HUES64 (cell line): ENCODE data around the gene PDE7B.

Experiments used
- H3K27ac ChIP-seq: 2 replicates; pipeline ENCODE4 v1.7.0; 2013; ENCODE audit warnings: low read depth, low read length, inconsistent platforms
- H3K27me3 ChIP-seq: 2 replicates; pipeline ENCODE4 v1.6.1; 2013; ENCODE audit warnings: mild to moderate bottlenecking, low read length; ENCODE audit not compliant: insufficient read depth
- H3K36me3 ChIP-seq: 2 replicates; pipeline ENCODE4 v1.6.1; 2013; ENCODE audit warnings: mild to moderate bottlenecking, low read length; ENCODE audit not compliant: insufficient read depth
- H3K4me1 ChIP-seq: 2 replicates; pipeline ENCODE4 v1.6.1; 2013; ENCODE audit warnings: mild to moderate bottlenecking, low read length, moderate library complexity; ENCODE audit not compliant: insufficient read depth
- H3K4me3 ChIP-seq: 2 replicates; pipeline ENCODE4 v1.5.1; 2013; ENCODE audit warnings: mild to moderate bottlenecking, low read length, moderate library complexity
- H3K9ac ChIP-seq: 2 replicates; pipeline ENCODE4 v1.6.1; 2013; ENCODE audit warnings: mild to moderate bottlenecking, low read depth, low read length
- H3K9me3 ChIP-seq: 2 replicates; pipeline ENCODE4 v1.6.1; 2013; ENCODE audit warnings: low read depth, low read length; ENCODE audit not compliant: insufficient read depth
- WGBS: fragments of 150-250, 120-280 bp; methylation state at CpG from one replicate; pipeline ENCODE4 v1.1.7; 2013; ENCODE audit warnings: missing lambda C conversion rate; 5-methylcytosine and 5-hydroxymethylcytosine counted together

Gene PDE7B

DNA sequence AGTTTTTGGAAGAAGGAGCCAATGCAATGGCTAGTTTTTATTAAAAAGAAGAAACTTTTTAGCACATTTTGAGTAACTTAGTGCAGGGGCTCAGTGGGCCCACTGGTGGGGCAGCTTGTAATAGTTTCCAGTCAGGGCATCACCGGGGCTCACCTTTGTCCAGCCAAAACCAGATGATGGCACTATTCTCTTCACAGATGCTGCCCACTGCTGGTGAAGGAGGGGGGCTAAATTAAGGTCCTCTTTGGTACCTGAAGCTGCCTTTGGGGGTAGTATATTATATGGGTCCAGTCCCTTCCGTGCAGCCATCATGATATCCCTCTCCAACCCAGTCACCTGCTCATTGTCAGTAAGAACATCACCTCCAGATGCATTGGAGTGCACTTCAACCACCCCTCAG is 182.9 kb downstream of the PDE7B start:
- H3K27me3 ChIP-seq, result no peaks in the 10 kb centered on the region
- H3K36me3 ChIP-seq, result no peaks in the 10 kb centered on the region
- peaks cover 4% of the 10 kb centered on the region; the same call in 1 of the 2 replicates for H3K4me1 ChIP-seq
- WGBS, result 76% methylated on average over 2 of the region's 2 CpGs
- no peaks in the 10 kb centered on the region for H3K9me3 ChIP-seq
- no peak overlapping the region for H3K9ac ChIP-seq
- no peak overlapping the region for H3K27ac ChIP-seq
- H3K4me3 ChIP-seq, result no peak overlapping the region

DNA sequence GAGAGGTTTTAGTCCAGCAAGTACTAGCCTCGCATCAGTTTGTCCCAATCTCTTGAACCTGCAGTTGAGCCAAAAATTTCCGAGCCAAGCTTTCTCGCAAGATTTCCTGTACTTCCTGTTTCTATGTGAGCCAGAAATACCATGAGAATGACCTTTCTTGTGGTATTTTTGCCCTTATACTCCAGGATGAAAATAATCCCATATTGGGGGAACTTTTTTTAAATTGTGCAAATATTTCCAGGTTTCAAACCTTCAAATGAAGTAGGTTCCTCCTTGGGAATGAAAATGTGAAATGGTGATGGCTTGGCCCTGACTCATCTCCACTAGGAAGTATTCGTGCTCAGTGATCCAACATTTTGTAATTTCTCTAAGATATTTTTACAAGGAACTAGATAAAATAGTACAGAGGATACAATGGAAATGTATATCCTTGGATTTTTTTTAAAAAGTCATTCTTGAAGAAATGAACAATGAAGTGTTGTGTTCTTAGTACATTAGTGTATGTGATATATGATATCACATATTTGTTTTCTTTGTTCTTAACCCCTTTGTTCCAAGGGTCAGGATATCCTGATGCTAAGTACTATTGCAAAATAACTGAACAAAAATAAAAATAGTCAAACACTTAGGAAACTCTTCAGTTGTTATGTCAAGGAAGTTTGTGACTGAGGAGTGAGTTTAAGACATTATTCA is 184.0 kb downstream of the PDE7B start:
- 93% methylated on average over 3 of the region's 4 CpGs for WGBS
- Histone ChIP-seq H3K27ac (no peak overlapping the region), H3K27me3 (no peaks in the 10 kb centered on the region), H3K9ac (no peak overlapping the region), H3K4me3 (no peak overlapping the region), H3K36me3 (no peaks in the 10 kb centered on the region), H3K9me3 (no peaks in the 10 kb centered on the region), H3K4me1 (peaks cover 4% of the 10 kb centered on the region; the same call in 1 of the 2 replicates)

DNA sequence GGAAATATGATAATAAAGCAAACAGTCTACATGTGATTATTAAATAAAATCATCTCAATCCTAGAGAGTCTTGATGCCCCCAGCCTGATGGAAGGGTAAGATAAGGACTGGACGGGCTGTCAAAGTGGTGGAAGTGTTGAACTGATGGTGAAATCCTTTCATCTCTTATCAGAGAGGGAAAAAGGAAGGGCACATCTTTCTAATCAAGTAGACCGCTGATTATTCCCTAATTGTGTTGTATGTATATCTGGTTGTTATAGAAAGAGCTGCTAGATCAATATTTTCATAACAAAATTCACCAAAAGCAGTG is 184.5 kb downstream of the PDE7B start:
- Histone ChIP-seq H3K36me3 (no peaks in the 10 kb centered on the region), H3K9ac (no peak overlapping the region), H3K4me1 (peaks cover 4% of the 10 kb centered on the region; the same call in 1 of the 2 replicates), H3K27me3 (no peaks in the 10 kb centered on the region), H3K9me3 (no peaks in the 10 kb centered on the region), H3K27ac (no peak overlapping the region), H3K4me3 (no peak overlapping the region)
- 91% methylated on average over 1 of the region's 2 CpGs for WGBS

DNA sequence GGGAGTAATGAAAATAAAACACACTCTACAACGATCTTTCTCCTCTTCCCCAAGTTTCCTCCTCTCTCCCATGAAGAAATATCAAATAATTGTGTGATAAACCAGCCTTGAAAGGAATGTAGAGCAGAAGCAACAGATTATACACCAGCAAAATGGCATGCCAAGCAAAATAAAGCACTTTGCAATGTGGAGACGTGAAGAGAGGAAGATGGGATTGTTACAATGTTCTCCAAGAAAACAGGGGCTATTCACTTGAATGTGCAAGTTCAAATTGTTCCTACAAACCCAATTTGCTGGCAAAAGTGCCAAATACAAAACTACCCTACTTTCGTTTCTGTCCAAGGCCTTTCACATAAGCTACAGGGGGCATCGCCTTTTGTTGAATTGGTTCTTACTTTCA is 185.1 kb downstream of the PDE7B start:
- H3K27ac ChIP-seq, result no peak overlapping the region
- no peak overlapping the region for H3K4me3 ChIP-seq
- WGBS, result 87% methylated on average over 3 of the region's 4 CpGs
- H3K9me3 ChIP-seq, result no peaks in the 10 kb centered on the region
- H3K9ac ChIP-seq, result no peak overlapping the region
- H3K36me3 ChIP-seq, result no peaks in the 10 kb centered on the region
- H3K27me3 ChIP-seq, result no peaks in the 10 kb centered on the region
- H3K4me1 ChIP-seq, result peaks cover 4% of the 10 kb centered on the region; the same call in 1 of the 2 replicates

DNA sequence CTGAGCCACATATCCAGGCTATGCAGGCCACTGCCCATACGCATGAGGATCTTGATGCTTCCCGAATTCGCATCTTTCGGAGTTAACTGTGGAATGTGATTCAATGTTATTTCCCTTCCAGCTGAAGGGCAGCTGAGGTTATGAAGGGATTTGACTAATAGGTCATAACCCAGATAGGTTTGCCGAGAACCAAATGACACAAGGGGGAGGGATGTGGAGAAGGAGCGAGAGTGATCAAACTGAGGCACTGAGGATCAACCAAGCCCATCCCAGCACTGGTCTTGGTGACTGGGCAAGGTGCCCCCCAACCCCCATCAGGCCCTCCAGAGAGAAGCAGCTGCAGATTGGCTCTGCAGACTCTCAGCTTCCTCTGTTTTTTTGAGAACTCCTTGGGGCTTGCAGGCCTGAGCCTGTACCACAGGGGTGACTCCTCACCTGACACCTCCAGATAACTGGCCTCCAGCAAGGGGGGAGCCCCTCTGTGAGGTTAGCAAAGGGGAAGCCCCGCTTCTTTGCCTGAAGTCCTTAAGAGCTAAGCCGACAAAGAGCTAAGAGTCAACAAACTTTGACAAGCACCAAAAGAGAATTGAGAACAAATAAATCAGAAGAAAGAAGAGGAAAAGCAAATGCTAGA is 185.9 kb downstream of the PDE7B start:
- no peak overlapping the region for H3K4me3 ChIP-seq
- peaks cover 4% of the 10 kb centered on the region; the same call in 1 of the 2 replicates for H3K4me1 ChIP-seq
- 91% methylated on average over 8 of the region's 8 CpGs for WGBS
- H3K9ac ChIP-seq, result no peak overlapping the region
- no peaks in the 10 kb centered on the region for H3K9me3 ChIP-seq
- no peak overlapping the region for H3K27ac ChIP-seq
- no peaks in the 10 kb centered on the region for H3K36me3 ChIP-seq
- no peaks in the 10 kb centered on the region for H3K27me3 ChIP-seq

DNA sequence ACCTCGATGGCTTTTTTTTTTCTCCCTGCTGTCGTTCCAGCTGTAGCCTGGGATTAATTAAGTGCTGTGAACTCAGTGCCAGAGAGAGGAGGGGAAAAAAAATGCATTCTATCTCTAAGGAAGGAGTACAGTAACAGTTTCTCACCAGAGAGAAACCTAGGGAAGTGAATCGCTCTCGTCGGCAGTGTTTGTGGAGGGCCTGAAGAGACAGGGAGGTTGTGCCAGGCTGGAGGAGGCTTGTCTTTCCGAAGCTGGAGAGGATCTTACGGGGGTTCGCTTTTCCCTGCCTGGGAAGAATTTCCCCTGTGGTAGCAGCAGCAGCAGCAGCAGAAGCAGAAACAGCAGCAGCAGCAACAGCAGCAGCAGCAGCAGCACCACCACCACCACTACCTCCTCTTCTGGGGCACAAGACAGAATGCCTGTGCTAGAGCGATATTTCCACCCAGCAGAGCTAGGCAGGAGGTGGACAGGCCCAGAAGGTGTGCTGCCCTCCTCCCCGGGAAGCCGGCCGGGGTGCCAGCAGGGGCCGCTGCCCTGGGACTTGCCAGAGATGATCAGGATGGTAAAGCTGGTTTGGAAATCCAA is 186.5 kb downstream of the PDE7B start:
- H3K27me3 ChIP-seq, result no peaks in the 10 kb centered on the region
- H3K9ac ChIP-seq, result no peak overlapping the region
- no peak overlapping the region for H3K27ac ChIP-seq
- peaks cover 4% of the 10 kb centered on the region; the same call in 1 of the 2 replicates for H3K4me1 ChIP-seq
- WGBS, result 83% methylated on average over 13 of the region's 13 CpGs
- H3K9me3 ChIP-seq, result no peaks in the 10 kb centered on the region
- no peaks in the 10 kb centered on the region for H3K36me3 ChIP-seq
- H3K4me3 ChIP-seq, result no peak overlapping the region

DNA sequence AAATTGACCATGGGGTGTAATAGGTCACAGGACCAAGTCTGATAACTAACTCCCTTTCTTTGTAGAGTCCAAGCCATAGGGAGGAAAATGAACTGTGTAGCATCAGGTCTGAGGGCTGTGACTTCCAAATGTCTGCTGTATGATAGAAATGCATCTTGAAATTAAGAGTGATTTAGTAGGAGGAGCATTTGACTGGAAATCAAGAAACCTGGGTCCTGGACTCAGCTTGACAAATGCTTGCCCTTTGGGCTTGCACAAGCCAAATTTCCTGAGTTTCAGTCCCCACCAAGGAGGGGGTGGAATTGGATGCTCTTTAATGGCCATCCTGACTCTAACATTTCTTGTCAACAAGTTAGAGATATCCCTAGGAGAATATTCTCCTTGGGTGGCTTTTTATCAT is 187.0 kb downstream of the PDE7B start:
- Histone ChIP-seq H3K4me1 (peaks cover 4% of the 10 kb centered on the region; the same call in 1 of the 2 replicates), H3K9me3 (no peaks in the 10 kb centered on the region), H3K27ac (no peak overlapping the region), H3K4me3 (no peak overlapping the region), H3K36me3 (no peaks in the 10 kb centered on the region), H3K27me3 (no peaks in the 10 kb centered on the region), H3K9ac (no peak overlapping the region)

DNA sequence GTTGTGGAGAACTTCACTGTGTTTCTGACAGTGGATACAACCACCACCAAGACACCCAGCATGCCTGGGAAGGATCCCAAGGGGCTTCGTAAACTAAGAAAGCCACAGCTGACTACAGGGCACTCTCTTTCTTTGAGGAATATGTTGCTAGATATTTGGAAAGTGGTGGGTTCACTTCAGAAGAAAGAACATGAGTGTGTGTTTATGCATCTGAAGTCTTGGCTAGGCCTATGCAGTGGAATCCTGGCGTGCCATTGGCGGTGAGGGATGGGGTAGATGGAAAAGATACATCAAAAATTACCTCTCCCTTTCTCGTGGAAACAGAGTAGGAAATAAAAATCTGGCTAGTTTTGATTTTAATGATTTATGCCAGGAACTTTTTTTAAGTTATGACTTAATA is 187.7 kb downstream of the PDE7B start:
- H3K36me3 ChIP-seq, result no peaks in the 10 kb centered on the region
- H3K27ac ChIP-seq, result no peak overlapping the region
- H3K9me3 ChIP-seq, result no peaks in the 10 kb centered on the region
- no peak overlapping the region for H3K9ac ChIP-seq
- H3K4me3 ChIP-seq, result no peak overlapping the region
- peaks cover 4% of the 10 kb centered on the region; the same call in 1 of the 2 replicates for H3K4me1 ChIP-seq
- 90% methylated on average over 1 of the region's 4 CpGs for WGBS
- no peaks in the 10 kb centered on the region for H3K27me3 ChIP-seq

DNA sequence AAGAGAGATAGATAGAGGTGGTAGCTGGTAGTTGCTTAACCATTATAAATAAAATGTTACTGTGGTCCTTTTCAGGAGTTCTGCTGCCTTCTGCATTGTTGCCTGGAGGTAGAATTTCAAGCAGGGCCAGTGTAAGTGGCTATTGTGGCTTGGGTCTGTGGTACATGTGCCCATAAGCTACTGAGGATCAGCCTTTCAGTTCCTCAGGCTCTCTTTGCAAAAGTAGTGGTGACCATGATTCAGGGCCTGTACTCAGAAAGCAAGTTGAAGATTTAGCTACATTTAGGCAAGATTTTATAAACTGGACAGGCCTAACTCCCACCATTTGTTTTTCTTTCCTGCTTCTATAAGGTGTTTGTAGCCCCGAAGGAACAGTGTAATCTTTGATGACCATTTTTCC is 199.0 kb downstream of the PDE7B start:
- H3K9ac ChIP-seq, result no peak overlapping the region
- WGBS, result 96% methylated on average over 1 of the region's 1 CpG

DNA sequence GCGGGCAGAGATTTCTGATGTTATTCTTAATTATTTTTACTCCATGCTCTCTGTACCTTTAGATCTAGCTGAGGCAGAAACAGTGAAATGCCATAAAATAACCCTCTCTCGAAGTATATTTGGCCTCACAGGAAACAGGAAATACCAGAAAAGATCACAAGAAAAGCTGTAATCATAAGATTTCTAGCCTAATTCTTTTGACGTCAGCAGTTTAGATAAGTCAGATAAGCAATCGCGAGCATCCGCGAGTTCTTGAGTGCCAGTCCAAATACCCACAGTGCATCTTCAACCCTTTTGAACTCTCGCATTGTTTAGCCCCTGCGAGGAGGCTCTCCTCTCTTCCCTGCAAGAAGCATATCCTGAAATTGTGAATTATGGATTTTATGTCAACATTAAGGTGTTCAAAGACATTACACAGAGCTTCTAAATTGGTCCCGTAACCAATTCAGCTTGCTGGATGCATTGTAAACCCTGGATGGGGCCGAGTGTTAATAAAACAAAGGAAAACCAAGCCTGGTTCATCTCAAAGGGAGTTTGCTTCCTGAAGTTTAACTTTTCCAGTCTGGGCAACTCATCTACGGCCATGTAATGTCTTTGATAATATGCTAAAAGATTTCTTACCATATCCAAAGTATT is 199.8 kb downstream of the PDE7B start:
- H3K27me3 ChIP-seq, result no peaks in the 10 kb centered on the region
- H3K4me3 ChIP-seq, result no peak overlapping the region
- H3K9me3 ChIP-seq, result no peaks in the 10 kb centered on the region
- no peaks in the 10 kb centered on the region for H3K36me3 ChIP-seq
- no peaks in the 10 kb centered on the region for H3K4me1 ChIP-seq
- WGBS, result 92% methylated on average over 10 of the region's 12 CpGs
- H3K27ac ChIP-seq, result no peak overlapping the region
- H3K9ac ChIP-seq, result no peak overlapping the region

More for the DNA sequence above, 199.0 kb downstream of the PDE7B start:
- no peaks in the 10 kb centered on the region for H3K4me1 ChIP-seq
- no peaks in the 10 kb centered on the region for H3K9me3 ChIP-seq
- no peaks in the 10 kb centered on the region for H3K27me3 ChIP-seq
- H3K4me3 ChIP-seq, result no peak overlapping the region
- H3K27ac ChIP-seq, result no peak overlapping the region
- H3K36me3 ChIP-seq, result no peaks in the 10 kb centered on the region

DNA sequence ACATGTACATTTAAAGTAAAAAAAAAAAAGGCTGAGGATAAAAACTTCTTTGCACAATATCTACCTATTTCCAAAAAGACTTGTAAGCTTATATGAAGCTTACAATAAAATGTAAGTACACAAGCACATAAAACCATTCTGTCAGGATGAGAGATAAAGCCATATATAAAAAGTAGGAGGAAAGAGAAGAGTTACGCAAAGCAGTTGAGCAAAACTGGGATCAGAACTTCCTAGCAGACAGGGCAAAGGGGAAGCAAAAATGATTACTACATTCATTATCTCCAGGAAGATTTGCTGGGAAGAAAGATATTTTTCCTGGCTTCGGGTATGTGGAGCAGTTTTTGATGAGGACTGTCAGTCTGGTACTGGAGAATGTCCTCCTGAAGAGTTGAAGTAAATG is 200.5 kb downstream of the PDE7B start:
- no peak overlapping the region for H3K9ac ChIP-seq
- no peak overlapping the region for H3K4me3 ChIP-seq
- H3K36me3 ChIP-seq, result no peaks in the 10 kb centered on the region
- WGBS, result 92% methylated on average over 2 of the region's 2 CpGs
- no peak overlapping the region for H3K27ac ChIP-seq
- no peaks in the 10 kb centered on the region for H3K4me1 ChIP-seq
- no peaks in the 10 kb centered on the region for H3K9me3 ChIP-seq
- H3K27me3 ChIP-seq, result no peaks in the 10 kb centered on the region
